HCT116 (cell line): ENCODE measurements around the gene RAB29. TPM values are rescaled to one million over a fixed set of nuclear protein-coding genes. Genes with fewer than 3 reads are reported as not detected.

Experiments used
- ATAC-seq: fragments of 200-7000 bp; cut with Tn5 transposase; 2 replicates; pipeline ENCODE4 v1.9.1; 2020; ENCODE audit warnings: mild to moderate bottlenecking, moderate library complexity
- BruUV-seq: library from RNA; stranded (reverse); fragments of 400-500 nt; replicated peaks from 2 replicates; lab custom pipeline; 2021; lab: Mats Ljungman, UMichigan
- CTCF ChIA-PET: fragments of 300-600 bp; sonication (Branson Sonifier 250); formaldehyde crosslinking; loops from one replicate; lab custom pipeline; 2021; ENCODE audit warnings: antibody characterized with exemption; lab: Charles Lee
- POLR2A ChIA-PET: fragments of 300-600, 350-600 bp; sonication (Branson Sonifier 250); formaldehyde crosslinking; loops from one replicate; lab custom pipeline; 2021; ENCODE audit warnings: antibody characterized with exemption; lab: Charles Lee
- RAD21 ChIA-PET, 2 experiments: fragments of 300-600 bp; sonication (Branson Sonifier 250); formaldehyde crosslinking; loops; one replicate each; lab custom pipeline; 2023; ENCODE audit warnings: low total read pairs in 2 of 2; ENCODE audit not compliant: uncharacterized antibody in 2 of 2, unreplicated experiment in 2 of 2, low non-redundant PET in 1 of 2; lab: Charles Lee
- DNase-seq: peaks from one replicate; pipeline ENCODE4 v3.0.0-alpha.2; 2010; ENCODE audit warnings: low read depth, low spot score
- H2AFZ ChIP-seq: fragments of 200-600 bp; shearing (Covaris generic), sonication (generic); 2 replicates; pipeline ENCODE4 v1.6.1; 2017; ENCODE audit warnings: low read depth, mixed run types, mixed read lengths, antibody characterized with exemption, low read length; ENCODE audit not compliant: poor library complexity, severe bottlenecking
- H3K27ac ChIP-seq: 2 replicates; pipeline ENCODE4 v1.5.1; 2012; ENCODE audit warnings: low read depth, low read length
- H3K27me3 ChIP-seq: fragments of 200-600 bp; sonication (generic); 2 replicates; pipeline ENCODE4 v1.6.1; 2016; ENCODE audit warnings: mixed run types, low read length, mixed read lengths; ENCODE audit not compliant: insufficient read depth
- H3K36me3 ChIP-seq, 2 experiments: fragments of 200-500 bp in 1 of 2; fragments of 200-600 bp in 1 of 2; sonication (Bioruptor generic) in 1 of 2; sonication (generic) in 1 of 2; 2 replicates each; pipeline versions ENCODE4 v1.5.1 to v1.6.1; 2014 to 2016; ENCODE audit warnings: low read length in 2 of 2, inconsistent platforms in 1 of 2, mixed read lengths in 1 of 2, mixed run types in 1 of 2; ENCODE audit not compliant: insufficient read depth in 2 of 2, control insufficient read depth in 1 of 2
- H3K4me1 ChIP-seq, 2 experiments: fragments of 200-600 bp in 1 of 2; sonication (generic) in 1 of 2; 2 replicates each; pipeline versions ENCODE4 v1.5.1 to v1.6.1; 2012 to 2017; ENCODE audit warnings: low read length in 2 of 2, inconsistent platforms in 1 of 2, mild to moderate bottlenecking in 1 of 2, mixed read lengths in 1 of 2, mixed run types in 1 of 2, moderate library complexity in 1 of 2; ENCODE audit not compliant: insufficient read depth in 2 of 2, control insufficient read depth in 1 of 2
- H3K4me2 ChIP-seq: fragments of 200-600 bp; sonication (generic); 2 replicates; pipeline ENCODE4 v1.6.1; 2017; ENCODE audit warnings: mixed run types, low read length, mixed read lengths
- H3K4me3 ChIP-seq, 2 experiments: fragments of 200-600 bp in 1 of 2; sonication (generic) in 1 of 2; replicated peaks in 1 of 2; 2 replicates each; pipeline ENCODE4 v1.5.1; 2011 to 2016; ENCODE audit warnings: low read length in 2 of 2, control low read depth in 1 of 2, low read depth in 1 of 2, mild to moderate bottlenecking in 1 of 2, mixed read lengths in 1 of 2, mixed run types in 1 of 2
- H3K79me2 ChIP-seq: fragments of 200-600 bp; sonication (generic); 2 replicates; pipeline ENCODE4 v1.6.1; 2017; ENCODE audit warnings: mild to moderate bottlenecking, mixed run types, low read length, moderate library complexity, mixed read lengths; ENCODE audit not compliant: insufficient read depth
- H3K9ac ChIP-seq: fragments of 200-600 bp; sonication (generic); 2 replicates; pipeline ENCODE4 v1.6.1; 2016; ENCODE audit warnings: low read length, mixed read lengths
- H3K9me2 ChIP-seq: fragments of 200-600 bp; sonication (generic), shearing (Covaris generic); 2 replicates; pipeline ENCODE4 v1.6.1; 2017; ENCODE audit warnings: mixed run types, mild to moderate bottlenecking, moderate library complexity; ENCODE audit not compliant: insufficient read depth
- H3K9me3 ChIP-seq, 2 experiments: fragments of 200-500 bp in 1 of 2; fragments of 200-600 bp in 1 of 2; sonication (Bioruptor generic) in 1 of 2; sonication (generic) in 1 of 2; 2 replicates each; pipeline ENCODE4 v1.6.1; 2014 to 2017; ENCODE audit warnings: low read length in 2 of 2, mixed read lengths in 2 of 2, inconsistent platforms in 1 of 2, low read depth in 1 of 2, mild to moderate bottlenecking in 1 of 2, mixed run types in 1 of 2, moderate library complexity in 1 of 2; ENCODE audit not compliant: control insufficient read depth in 1 of 2, insufficient read depth in 1 of 2
- H4K20me1 ChIP-seq: fragments of 200-600 bp; sonication (generic), shearing (Covaris generic); 2 replicates; pipeline ENCODE4 v1.6.1; 2017; ENCODE audit warnings: mixed run types, mild to moderate bottlenecking, moderate library complexity; ENCODE audit not compliant: insufficient read depth
- ATF3 ChIP-seq: IDR thresholded peaks from 2 replicates; pipeline ENCODE4 v1.6.1; 2012
- CBX3 ChIP-seq: IDR thresholded peaks from 2 replicates; pipeline ENCODE4 v1.6.1; 2012; ENCODE audit warnings: low read depth
- CEBPB ChIP-seq: IDR thresholded peaks from 2 replicates; pipeline ENCODE4 v1.6.1; 2012; ENCODE audit warnings: low read depth
- CTCF ChIP-seq, 3 experiments: fragments of 200-600 bp in 1 of 3; sonication (generic) in 1 of 3; IDR thresholded peaks in 2 of 3; conservative IDR thresholded peaks in 1 of 3; 2 replicates each; pipeline ENCODE4 v1.5.1; 2012 to 2017; ENCODE audit warnings: low read depth in 2 of 3, low read length in 2 of 3, antibody characterized with exemption in 1 of 3, borderline replicate concordance in 1 of 3, control low read depth in 1 of 3, mild to moderate bottlenecking in 1 of 3, mixed read lengths in 1 of 3, mixed run types in 1 of 3, moderate library complexity in 1 of 3; ENCODE audit not compliant: insufficient read depth in 1 of 3
- EGR1 ChIP-seq: IDR thresholded peaks from 2 replicates; pipeline ENCODE4 v1.6.1; 2012; ENCODE audit warnings: low read depth
- ELF1 ChIP-seq: IDR thresholded peaks from 2 replicates; pipeline ENCODE4 v1.6.1; 2012; ENCODE audit warnings: low read depth, borderline replicate concordance
- EZH2phosphoT487 ChIP-seq: fragments of 200-600 bp; IDR thresholded peaks from 2 replicates; pipeline ENCODE4 v1.6.1; 2018; ENCODE audit warnings: antibody characterized with exemption, borderline replicate concordance
- JUND ChIP-seq: IDR thresholded peaks from 2 replicates; pipeline ENCODE4 v1.6.1; 2012
- POLR2A ChIP-seq: IDR thresholded peaks from 2 replicates; pipeline ENCODE4 v1.7.0; 2011; ENCODE audit warnings: borderline replicate concordance; ENCODE audit not compliant: insufficient read depth, insufficient read length; ENCODE audit errors: extremely low read depth
- POLR2AphosphoS5 ChIP-seq: IDR thresholded peaks from 2 replicates; pipeline ENCODE4 v1.6.1; 2011; ENCODE audit warnings: mild to moderate bottlenecking, low read depth, low read length, moderate library complexity
- RAD21 ChIP-seq: IDR thresholded peaks from 2 replicates; pipeline ENCODE4 v1.6.1; 2012; ENCODE audit warnings: low read depth, mild to moderate bottlenecking
- SIN3A ChIP-seq: IDR thresholded peaks from 2 replicates; pipeline ENCODE4 v1.6.1; 2012; ENCODE audit warnings: low read depth
- SP1 ChIP-seq: IDR thresholded peaks from 2 replicates; pipeline ENCODE4 v1.6.1; 2012; ENCODE audit warnings: low read depth
- TCF7L2 ChIP-seq: IDR thresholded peaks from 2 replicates; pipeline ENCODE4 v1.7.0; 2011; ENCODE audit warnings: borderline replicate concordance, inconsistent platforms; ENCODE audit not compliant: insufficient read depth, insufficient read length; ENCODE audit errors: extremely low read depth
- ZFX ChIP-seq: fragments of 450-650 bp; IDR thresholded peaks from 2 replicates; pipeline ENCODE4 v1.6.1; 2017
- ZNF274 ChIP-seq: fragments of 200-500 bp; sonication (Bioruptor generic); IDR thresholded peaks from 2 replicates; pipeline ENCODE4 v1.6.1; 2014; ENCODE audit warnings: mild to moderate bottlenecking, low read depth, low read length, inconsistent platforms
- intact Hi-C: fragments of 100-400 bp; cut with micrococcal nuclease; formaldehyde crosslinking; loops from 2 replicates; pipeline ENCODE4 v1.10.0; 2022
- total RNA-seq: library from RNA; stranded (reverse); gene quantifications from one replicate; pipeline ENCODE4 v1.2.1, GENCODE V29; 2021; ENCODE audit not compliant: unreplicated experiment
- TF ChIP-seq, protein P1 (sequence below): IDR thresholded peaks from 2 replicates; pipeline ENCODE4 v1.6.1; 2012
- TF ChIP-seq, protein P2 (sequence below): IDR thresholded peaks from 2 replicates; pipeline ENCODE4 v1.6.1; 2012; ENCODE audit warnings: low read depth

The RAB29 gene
- total RNA-seq, 1 experiment from 2014 or later, result 17.7 TPM

DNA sequence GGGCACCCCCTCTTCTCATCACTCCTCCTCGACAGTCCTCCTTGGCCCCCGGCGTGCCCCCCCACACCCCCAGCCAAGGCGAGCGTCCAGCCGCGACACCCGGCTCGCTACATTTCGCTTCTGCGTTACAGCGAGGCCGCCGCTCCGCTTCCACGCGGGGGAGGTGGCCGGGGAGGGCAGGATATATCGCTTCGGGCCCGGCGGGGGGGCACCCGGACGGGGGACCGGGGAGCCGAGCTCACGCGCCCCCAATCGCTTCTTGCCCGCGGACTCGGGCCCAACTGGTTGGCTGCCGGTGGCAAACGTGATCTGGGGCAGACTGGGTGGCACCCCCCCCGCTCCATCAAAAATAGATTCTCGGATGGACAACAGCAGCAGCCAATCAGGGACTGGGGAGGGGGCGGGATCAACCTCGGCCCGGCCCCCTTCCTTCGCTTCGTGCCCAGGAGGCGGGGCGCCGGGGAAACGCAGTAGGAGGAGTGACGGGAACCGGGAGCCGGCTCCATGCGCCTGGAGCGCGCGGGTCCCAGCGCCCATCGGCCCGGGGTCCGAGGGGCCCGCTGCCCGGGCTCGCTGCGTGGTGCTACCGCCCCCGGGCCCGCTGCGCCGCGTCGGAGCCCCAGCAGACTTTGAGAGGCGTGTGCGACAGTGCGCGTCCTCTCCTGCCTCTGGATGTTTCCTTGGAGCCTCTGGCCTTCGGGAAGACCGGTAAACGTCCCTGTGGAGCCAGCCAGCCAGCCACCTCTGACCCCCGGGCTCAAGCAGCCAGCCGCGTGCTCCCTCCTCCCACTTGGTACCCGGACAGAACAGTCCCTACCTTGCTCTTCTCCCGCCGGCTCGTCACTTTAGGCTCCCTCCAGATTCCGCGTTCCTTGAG is 37.8 kb upstream of the RAB29 start, which contains the start of gene SLC41A1 (continued):
- TF ChIP-seq CTCF (IDR thresholded peaks at IDR 0.05 in 2 of 3, conservative IDR thresholded peaks at IDR 0.05 in 1 of 3; ENCODE audit: borderline replicate concordance in 1 of 3, insufficient read depth in 1 of 3, low read depth in 2 of 3, low read length in 2 of 3), result no peak
- TF ChIP-seq SP1, result peak; percentile 93
- TF ChIP-seq ELF1, result no peak
- peak; percentile 29; the same call in 1 of the 2 replicates for TF ChIP-seq CBX3
- TF ChIP-seq, protein P1, sequence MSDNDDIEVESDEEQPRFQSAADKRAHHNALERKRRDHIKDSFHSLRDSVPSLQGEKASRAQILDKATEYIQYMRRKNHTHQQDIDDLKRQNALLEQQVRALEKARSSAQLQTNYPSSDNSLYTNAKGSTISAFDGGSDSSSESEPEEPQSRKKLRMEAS, result peak; percentile 51; the same call in 1 of the 2 replicates

- DNase-seq, result no peak
- H3K4me1 ChIP-seq, result peaks cover 7 to 20% of the 10 kb centered on the region in 2 experiments; a peak in 3 of 4 replicates
- peaks cover 27% of the 10 kb centered on the region; the same call in 1 of the 2 replicates for H3K79me2 ChIP-seq
- peak overlapping the region; percentile 90 for H3K4me2 ChIP-seq
- peak overlapping the region; percentile 58; the same call in 1 of the 2 replicates for H3K27ac ChIP-seq
- peak overlapping the region; percentile 84 for H3K9ac ChIP-seq
- H4K20me1 ChIP-seq, result no peaks in the 10 kb centered on the region
- CTCF ChIA-PET, result interaction anchor here (1.2 kb wide), 1 partner anchor 155 kb away, joined by 3 read pairs; no protein-coding TSS in a partner anchor
- H3K9me3 ChIP-seq, result no peaks in the 10 kb centered on the region
- BruUV-seq, result TSS peak; percentile 49
- H3K4me3 ChIP-seq, result peak overlapping the region; percentile 64 to 72
- no peaks in the 10 kb centered on the region; the same call in 1 of the 2 replicates for H3K9me2 ChIP-seq
- H3K27me3 ChIP-seq, result no peaks in the 10 kb centered on the region
- peaks cover 6 to 16% of the 10 kb centered on the region in 2 experiments; a peak in 2 of 4 replicates for H3K36me3 ChIP-seq
- H2AFZ ChIP-seq, result no peak overlapping the region
- ATAC-seq, result peak; percentile 19
- intact Hi-C loops, result loop anchor here (5.0 kb wide), 1 partner anchor 95 kb away; no protein-coding TSS in a partner anchor
- POLR2A ChIA-PET, result interaction anchor here (1.0 kb wide), 1 partner anchor 14 kb away, joined by 5 read pairs; no protein-coding TSS in a partner anchor
- RAD21 ChIA-PET, result interaction anchor here in 1 of 2 experiments (0.7 kb wide), 1 partner anchor 221 kb away, joined by 3 read pairs; no protein-coding TSS in a partner anchor
- TF ChIP-seq TCF7L2, result no peak
- TF ChIP-seq EGR1, result no peak
- no peak for TF ChIP-seq SIN3A
- no peak for TF ChIP-seq POLR2AphosphoS5
- TF ChIP-seq RAD21, result no peak
- no peak for TF ChIP-seq ATF3
- no peak for TF ChIP-seq POLR2A
- no peak for TF ChIP-seq SP1
- TF ChIP-seq, protein P2, sequence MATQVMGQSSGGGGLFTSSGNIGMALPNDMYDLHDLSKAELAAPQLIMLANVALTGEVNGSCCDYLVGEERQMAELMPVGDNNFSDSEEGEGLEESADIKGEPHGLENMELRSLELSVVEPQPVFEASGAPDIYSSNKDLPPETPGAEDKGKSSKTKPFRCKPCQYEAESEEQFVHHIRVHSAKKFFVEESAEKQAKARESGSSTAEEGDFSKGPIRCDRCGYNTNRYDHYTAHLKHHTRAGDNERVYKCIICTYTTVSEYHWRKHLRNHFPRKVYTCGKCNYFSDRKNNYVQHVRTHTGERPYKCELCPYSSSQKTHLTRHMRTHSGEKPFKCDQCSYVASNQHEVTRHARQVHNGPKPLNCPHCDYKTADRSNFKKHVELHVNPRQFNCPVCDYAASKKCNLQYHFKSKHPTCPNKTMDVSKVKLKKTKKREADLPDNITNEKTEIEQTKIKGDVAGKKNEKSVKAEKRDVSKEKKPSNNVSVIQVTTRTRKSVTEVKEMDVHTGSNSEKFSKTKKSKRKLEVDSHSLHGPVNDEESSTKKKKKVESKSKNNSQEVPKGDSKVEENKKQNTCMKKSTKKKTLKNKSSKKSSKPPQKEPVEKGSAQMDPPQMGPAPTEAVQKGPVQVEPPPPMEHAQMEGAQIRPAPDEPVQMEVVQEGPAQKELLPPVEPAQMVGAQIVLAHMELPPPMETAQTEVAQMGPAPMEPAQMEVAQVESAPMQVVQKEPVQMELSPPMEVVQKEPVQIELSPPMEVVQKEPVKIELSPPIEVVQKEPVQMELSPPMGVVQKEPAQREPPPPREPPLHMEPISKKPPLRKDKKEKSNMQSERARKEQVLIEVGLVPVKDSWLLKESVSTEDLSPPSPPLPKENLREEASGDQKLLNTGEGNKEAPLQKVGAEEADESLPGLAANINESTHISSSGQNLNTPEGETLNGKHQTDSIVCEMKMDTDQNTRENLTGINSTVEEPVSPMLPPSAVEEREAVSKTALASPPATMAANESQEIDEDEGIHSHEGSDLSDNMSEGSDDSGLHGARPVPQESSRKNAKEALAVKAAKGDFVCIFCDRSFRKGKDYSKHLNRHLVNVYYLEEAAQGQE, result no peak
- no peak for TF ChIP-seq ZFX
- TF ChIP-seq CEBPB, result no peak
- TF ChIP-seq ZNF274, result no peak
- TF ChIP-seq JUND, result no peak
- no peak for TF ChIP-seq EZH2phosphoT487
- TF ChIP-seq CBX3, result no peak
These were observed 37.1 kb upstream of the RAB29 start for GRCh38 chr1:205812271-205812877.
